HG02840 (cell line): Measurements from ENCODE around the gene MS4A10.
A peak's percentile ranks its signal among the peaks of the same experiment; 100 is the strongest.

Experiments
- ATAC-seq: cut with Tn5 transposase; IDR thresholded peaks from one replicate; pipeline ENCODE4 v1.9.1; 2021; ENCODE audit warnings: mild to moderate bottlenecking, moderate library complexity, moderate number of reproducible peaks; ENCODE audit not compliant: unreplicated experiment, low FRiP score

MS4A10 gene

DNA sequence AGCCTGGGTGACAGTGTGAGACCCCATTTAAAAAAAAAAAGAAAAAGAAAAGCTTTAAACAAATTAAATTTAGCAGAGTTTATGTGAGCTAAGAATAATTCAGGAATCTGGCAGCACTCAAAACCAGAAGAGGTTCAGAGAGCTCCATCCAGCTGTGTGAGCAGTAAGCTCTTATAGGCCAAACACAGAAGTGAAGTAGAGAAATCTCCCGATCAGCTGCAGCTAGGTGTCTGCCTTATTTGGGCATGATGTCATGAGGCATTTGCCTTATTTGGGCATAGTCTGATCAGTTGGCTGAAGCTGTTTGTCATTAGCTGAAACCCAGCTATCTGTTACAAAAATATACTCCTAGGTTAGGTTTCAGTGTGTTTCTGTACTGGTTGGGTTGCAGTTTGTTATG lies 20.3 kb upstream of the MS4A10 start:
- ATAC-seq = no peak

DNA sequence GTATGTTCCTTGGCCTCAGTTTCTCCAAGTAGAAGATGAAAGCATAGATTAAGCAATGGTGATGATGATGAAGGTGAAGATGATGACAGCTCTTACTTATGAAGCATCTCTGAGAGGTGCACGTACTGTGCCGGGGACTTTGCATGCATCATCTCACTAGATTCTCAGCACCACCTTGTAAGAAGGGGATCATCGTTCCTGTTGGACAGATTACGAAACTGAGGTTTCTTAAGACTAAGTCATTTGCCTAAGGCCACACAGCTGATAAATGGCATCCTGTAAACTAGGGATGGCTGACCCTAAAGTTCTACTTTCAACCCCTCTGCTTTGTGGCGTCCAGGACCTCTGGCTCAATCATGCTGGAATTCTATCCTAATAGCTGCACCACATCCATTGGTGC lies 19.8 kb upstream of the MS4A10 start:
- no peak for ATAC-seq

DNA sequence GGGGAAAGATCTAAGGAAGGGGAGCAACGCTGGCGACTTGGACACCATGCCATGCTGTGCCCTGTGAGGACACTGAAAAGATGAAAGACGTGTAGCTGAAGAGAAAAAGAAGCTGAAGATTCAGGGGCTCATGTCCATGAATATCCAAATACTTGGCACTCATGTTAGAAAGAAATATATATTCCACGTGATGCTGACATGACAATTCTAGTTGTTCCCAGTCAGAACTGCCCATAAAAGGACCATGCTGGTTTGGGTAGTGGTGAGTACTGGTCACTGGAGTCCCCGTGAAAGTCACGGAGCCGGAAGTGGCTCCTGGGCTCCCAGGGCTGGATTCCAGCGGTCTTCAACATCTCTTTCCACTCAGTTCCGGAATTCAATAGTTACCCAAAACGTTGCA lies 18.6 kb upstream of the MS4A10 start:
- ATAC-seq = no peak

DNA sequence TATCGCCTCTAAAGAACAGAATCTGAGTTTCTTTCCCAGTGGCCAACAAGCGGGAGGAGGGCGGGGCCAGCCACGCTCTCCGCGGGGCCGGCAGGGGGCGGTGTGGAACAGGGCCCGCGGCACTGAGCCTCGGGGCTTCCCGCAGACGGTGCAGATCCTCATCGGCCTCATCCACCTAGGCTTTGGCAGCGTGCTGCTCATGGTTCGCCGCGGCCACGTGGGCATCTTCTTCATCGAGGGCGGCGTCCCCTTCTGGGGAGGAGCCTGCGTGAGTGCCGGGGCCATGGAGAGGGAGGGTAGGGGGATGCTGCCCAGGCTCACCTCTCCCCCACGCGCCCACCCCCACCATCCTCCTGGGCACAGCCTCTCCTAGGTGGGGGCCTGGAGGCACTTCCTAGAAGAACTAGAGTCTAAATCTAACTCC lies 17.7 kb upstream of the MS4A10 start:
- no peak for ATAC-seq

DNA sequence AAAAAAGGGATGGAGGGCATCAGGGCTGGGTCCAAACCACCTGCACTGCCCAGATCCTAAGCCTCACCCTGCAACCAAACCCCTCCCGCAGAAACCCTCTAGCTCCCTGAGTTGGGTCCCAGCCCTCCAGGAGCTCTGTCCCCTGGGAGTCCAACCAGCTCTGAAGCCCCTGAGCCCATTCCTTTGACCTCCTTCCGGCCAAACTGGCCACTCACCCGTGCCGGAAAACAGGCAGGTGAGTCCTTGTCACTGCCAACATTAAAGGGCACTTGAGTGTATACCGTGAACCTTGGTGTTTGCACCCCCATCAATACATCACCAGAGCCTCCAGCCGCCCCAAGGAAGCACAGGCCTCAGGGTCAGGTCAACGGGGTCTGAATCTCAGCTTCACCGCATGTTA lies 16.9 kb upstream of the MS4A10 start:
- ATAC-seq = no peak

DNA sequence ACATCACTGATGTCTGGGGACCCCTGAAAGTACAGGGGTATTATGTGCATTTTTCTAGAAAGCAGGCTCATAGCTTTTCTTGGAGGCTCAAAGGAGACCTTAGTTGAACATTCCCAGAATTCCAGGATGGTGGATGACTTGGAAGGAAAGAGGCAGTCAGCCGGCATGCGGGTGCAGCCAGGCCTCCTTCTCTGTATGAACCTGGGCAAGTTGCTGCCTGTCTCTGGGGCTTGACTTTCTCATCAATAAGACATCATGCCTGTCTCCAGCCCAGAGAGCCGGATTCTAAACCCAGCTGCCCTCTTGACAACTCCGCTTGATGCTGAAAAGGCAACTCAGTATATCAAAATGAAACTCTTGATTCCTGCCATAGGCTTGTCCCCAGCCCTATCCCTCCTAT lies 15.9 kb upstream of the MS4A10 start:
- no peak for ATAC-seq

DNA sequence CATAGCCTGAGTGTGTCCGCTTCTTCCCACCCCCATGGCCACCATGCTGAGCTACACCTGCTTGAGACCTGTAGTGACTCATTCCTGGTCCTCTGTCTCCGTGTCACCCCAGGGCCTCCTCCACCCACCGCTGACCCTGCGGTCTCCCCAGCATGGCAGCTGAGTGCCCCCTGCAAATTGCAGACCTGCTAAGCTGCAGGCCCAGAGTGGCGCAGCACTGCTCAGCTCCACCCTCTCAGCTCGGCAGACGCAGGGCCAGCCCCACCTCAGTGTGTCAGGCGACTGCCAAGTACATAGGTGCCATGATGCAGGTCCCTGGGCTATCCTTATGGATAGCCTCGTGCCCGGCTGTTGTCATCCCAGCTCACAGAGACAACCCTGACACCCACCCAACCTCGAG lies 15.3 kb upstream of the MS4A10 start:
- no peak for ATAC-seq

DNA sequence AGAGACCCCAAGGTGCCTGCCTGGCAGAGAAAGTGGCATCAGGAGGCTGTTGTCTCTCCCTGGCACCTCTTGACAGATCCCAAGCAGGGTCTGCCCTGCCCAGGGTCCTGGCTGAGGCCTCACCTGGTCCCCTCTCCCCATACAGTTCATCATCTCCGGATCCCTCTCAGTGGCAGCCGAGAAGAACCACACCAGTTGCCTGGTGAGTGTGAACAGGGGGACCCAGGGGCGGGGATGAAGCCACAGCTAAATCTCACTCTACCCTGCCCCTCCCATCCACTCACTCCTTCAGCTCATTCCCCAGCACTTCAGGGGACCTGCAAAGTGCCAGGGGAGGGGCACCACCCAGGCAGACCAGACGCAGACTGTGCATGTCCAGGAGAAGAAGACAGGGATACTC lies 14.0 kb upstream of the MS4A10 start:
- no peak for ATAC-seq

DNA sequence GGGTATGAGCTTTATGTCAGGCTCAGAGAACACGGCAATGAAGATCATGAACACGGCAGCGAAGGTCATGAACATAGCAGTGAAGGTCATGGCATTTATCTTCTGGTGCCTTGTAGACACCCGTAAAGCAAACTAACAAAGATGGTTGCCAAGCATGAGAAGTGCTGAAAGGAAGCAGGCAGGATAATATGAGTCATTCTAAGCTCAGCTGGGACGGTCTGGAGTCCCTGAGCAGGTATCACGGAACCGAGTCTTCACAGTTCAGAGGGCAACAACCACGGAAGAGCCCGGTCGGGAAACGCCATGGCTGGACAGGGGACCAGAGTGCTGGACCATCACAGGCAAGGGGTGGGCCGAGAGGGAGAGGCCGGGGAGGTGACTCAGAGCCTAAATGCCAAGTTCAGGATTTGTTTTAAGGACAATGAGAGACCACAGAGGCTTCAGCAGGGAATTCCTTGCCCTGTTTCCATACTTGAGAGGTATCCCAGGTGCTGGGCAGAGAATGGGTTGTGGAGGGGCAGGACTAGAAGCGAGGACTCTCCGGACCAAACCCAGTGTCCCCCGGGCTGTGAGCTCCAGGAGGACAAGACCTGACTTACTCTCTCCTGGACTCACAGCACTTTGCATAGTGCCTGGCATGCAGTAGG lies 13.1 kb upstream of the MS4A10 start:
- no peak for ATAC-seq

DNA sequence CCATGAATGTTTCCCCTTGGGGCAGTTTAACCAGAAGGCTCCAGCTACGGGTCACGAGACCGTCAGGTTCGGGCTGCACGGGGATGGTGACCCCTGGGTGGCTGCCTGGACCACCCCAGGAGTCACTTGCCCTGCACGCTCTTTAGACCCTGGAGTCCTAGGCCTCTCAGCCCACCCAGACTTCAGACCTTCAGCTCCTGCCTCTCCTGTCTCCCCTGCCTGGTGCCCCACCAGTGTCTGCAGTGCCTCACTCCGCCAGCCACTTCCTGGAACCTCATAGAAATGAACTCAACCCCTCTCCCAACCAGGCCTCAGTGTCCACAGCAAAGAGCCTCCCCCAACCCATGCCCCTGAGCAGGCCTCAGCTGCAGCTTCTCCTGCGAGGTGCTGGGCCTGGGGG lies 12.5 kb upstream of the MS4A10 start:
- ATAC-seq = no peak

DNA sequence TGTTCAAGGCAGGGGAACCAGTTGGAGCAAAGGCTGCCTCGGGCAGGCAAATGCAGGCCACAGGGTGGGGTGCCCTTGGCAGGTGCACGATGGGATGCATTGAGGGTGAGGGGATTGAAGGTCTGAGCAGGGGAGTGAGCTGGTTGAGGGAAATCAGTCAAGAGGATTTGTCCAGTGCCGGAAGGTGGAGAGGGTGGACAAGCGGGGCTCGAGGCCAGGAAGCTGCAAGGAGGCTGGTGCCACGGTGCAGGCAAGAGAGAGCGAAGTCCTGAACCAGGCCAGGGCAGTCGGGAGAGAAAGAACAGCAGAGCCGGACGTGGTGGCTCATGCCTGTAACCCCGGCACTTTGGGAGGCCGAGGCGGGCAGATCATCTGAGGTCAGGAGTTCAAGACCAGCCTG lies 10.4 kb upstream of the MS4A10 start:
- no peak for ATAC-seq

DNA sequence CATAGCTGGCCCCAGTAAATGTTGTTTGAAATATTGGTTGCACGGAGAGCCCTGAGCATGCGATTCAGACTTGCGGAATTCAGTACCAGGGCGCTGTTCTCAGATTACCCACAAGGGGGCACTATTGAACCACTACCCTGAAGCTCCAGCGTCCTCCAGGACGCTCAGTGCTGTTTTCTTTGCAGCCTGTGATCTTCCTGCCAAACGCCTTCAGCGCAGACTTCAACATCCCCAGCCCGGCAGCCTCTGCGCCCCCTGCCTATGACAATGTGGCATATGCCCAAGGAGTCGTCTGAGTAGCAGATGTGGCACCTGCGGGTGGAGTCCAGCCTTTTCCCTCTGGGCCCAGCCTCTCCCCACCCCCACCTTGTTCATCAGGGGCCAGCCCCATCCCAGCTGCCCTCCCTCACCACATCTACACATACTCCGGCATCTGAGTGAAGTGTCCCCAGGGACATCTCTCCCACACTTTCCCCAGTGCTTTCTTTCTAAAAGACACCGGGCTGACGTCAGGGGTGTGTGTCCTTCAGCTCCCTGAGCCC lies 9.6 kb upstream of the MS4A10 start:
- peak; percentile 62 for ATAC-seq

DNA sequence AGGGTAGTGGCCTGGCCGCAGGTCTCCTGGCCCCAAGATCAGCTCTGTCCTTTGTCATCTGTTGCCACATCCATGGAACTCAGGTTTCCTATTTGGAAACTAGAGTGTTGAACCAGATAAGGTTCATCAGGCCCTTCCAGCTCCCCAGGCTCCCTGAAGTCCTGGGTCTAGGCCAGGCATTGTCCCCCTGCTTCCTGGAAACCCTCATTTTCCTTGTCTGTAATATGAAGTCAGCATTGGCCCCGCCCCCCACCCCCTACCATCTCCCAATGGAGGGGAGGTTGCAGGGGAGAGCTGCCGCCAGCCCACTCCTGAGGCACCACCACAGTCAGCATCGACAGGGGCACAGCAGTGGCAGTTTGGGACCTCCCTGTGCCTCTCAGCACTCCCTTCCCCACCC lies 9.0 kb upstream of the MS4A10 start:
- no peak for ATAC-seq

DNA sequence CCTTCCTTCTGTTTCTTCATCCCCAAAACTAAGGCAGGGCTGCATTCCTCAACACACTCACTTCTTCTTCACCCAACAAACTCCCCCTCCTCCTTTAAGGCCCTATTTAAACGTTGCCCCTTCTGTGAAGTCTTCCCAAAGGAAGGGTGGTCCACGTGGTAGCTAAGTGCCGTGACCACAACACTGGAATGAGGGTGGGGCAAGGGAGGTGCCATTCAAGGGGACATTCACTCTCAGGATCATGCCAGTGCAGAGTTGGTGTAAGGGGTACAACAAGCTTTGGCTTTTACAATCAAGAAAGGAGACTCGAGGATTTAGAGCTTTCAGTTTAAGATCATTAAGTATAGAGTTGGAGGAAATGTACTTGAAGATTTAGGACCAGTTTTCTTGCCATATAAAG lies 8.0 kb upstream of the MS4A10 start:
- ATAC-seq = no peak

DNA sequence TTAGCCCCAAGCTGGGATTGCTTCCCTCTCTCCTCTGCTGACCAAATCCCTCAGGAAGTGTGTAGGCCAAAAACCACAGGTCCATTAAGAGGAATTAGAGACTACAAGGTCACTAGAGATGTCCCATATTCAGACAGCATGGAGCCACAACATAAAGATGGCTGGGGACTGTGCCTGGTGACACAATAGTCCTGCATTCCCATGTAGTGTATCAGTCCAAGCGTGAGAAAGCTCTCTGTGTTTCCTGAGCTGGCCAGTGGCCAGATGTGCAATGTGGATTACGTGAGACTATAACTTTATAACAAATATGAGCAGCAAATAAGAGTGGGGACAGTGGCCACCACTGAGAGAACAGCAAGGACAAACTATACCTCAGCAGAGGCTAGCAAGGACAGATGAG lies 7.6 kb upstream of the MS4A10 start:
- ATAC-seq = no peak

DNA sequence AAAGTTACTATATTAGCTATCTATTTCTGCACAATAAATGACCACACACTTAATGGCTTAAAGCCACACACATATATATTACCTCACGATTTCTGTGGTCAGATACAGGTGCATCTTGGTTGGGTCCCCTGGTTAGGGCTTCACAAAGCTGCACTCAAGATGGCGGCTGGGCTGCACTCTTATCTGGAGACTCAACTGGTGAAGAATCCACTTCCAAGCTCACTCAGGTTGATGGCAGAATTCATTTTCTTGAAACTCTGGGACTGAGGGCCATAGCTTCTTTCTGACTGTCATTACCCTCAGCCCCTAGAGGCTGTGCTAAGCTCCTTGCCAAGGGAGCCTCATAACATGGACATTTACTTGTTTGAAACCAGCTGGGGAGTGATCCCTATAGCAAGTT lies 5.1 kb upstream of the MS4A10 start:
- no peak for ATAC-seq

DNA sequence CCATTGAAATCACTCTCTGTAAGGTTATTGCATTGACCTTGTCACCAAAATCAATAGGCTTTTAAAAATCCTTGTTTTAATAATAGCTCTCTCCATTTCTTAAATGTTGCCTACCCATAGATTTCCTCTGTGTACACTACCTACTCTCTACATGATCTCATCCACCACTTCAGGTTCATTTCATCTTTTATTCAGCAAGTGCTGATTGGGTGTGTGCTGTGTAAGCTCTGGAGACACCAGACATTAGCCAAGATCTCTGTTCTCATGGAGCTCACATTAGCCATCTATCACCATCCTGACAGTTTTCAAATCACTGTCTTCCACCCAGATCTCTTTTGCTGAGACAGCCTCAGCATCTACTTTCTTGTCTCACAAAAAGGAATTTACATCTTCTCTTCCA lies 4.4 kb upstream of the MS4A10 start:
- no peak for ATAC-seq

DNA sequence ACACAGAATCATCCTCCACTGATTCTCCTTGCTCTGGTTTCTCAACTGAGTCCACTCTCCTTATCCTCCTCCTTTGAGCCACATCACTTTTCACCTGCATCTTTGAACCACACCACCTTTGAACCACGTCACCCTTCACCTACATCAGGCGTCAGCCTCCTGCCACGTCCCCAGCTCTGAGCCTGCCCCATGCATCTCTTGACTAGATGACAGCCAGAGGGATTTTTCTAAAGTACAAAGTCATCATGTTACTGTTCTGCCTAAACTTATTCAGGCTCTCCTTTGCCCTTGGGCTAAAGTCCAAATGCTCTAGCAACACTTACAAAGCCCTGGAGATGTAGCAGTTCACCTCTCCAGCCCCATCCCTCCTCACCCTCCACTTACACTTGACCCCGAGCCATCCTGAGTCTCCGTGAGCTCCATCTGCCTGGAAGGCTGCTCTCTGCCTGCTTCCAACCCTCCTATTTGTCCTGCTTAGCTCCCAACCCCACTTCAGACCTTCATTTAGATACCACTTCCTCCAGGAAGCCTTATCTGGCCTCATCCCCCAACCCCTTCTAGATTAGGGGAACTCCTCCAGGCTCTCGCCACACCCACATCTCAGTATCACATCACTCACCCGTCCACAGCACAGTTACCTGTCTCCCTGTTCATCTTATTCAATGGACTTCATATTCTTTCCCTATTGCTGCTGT lies 3.7 kb upstream of the MS4A10 start:
- ATAC-seq = no peak

DNA sequence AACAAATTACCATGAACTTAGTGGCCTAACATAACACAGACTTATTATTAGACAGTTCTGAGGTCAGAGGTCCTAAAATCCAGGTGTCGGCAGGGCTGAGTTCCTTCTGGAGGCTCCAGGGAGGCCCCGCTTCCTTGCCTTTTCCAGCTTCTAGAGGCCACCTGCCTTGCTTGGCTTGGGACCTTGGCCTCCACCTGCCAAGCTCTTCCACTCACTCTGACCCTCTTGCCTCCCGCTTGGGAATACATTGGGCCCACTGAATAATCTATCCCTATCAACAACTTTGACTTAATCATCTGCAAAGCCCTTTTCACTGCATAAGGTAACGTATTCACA lies 3.2 kb upstream of the MS4A10 start:
- ATAC-seq = no peak

DNA sequence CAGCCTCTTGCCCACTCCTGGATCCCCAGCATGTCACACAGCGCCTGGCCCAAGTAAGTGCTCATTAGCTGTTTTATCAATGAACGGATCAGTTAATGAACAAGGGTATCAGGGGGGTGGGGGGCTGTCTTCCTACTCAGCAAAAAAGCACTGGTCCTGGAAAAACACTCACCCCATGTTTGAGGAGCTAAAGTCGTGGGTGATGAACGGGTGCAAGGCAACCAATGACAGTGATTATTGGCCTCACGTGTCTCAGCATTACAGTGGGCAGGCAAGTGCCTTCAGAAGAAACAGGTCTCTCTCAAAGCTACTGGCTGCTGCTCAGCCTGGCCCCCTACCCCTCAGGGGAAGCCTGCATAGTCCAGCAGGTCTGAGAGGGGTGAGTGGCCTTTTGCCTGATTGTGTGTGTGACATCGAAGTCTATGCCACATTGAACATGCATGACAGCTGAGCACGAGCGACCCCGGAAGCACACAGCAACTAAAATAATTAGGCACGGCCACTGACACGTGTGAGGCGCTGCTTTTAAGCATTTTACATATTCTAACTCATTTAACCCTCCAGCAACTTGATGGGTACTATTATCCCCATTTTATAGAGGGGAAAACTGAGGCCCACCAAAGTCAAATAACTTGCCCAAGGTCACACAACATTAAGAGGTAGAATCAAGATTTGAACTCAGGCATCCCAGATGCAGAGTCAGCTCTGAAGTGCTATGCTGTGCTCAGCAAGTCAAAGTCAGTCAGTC lies 2.6 kb upstream of the MS4A10 start:
- ATAC-seq = no peak

DNA sequence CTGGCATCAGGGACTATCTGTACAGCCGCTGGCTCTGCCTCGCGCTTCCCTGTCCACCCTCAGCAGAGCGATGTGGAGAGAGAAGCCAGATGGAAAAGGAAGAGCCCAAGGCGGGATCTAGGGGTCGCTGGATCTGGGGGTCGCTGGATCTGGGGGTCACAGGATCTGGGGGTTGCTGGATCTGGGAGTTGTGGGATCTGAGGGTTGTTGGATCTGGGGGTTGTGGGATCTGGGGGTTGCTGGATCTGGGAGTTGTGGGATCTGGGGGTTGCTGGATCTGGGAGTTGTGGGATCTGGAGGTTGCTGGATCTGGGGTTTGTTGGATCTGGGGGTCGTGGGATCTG lies 2.0 kb upstream of the MS4A10 start:
- ATAC-seq = no peak

DNA sequence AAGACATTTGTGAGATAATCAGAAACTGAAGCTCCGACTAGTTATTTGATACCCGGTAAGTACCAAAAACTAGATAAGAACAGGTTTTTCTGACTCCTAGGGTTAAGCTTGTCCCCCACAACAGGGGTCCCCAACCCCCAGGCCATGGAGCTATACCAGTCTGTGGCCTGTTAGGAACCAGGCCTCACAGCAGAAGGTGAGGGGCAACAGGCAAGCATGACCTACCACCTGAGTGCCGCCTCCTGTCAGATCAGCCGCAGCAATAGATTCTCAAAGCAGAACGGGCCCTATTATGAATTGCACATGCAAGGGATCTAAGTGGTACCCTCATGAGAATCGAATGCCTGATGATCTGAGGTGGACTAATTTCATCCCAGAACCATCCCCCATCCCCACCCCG lies 1.2 kb upstream of the MS4A10 start:
- ATAC-seq = no peak
